ENCODE measurements around the gene LARGE1. TPM values are rescaled to one million over a fixed set of nuclear protein-coding genes. Genes with fewer than 3 reads are reported as not detected.

LARGE1 gene
- total and polyA plus RNA-seq, 9 of the 15 experiments (the other 6 are each of a cell fraction or from before 2014, with no cell fraction given), result 0.01 to 0.66 (median 0.14) TPM; not detected in 2

DNA sequence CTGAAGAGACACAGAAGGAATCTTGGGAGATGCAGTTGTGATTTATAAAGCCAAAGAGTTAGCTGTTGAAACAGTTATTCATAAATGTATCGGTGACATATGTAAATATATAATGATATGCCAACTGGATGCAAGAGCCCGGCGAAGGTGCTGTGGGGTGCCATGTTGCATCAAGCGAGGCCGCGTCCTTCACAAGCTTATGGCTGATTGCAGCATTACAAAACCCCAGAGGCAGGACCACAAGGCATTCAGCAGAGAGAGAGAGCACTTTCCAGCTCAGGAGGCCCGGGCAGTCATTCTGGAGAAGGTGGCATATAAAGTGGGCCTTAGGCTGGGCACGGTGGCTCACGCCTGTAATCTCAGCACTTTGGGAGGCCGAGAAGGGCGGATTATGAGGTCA is 65.6 kb downstream of the LARGE1 start:
- in situ Hi-C loops (cut with MboI), result no loop called here
- Histone ChIP-seq H4K20me1 (replicated peaks; ENCODE audit: control insufficient read depth, insufficient read depth, low read length) (no peaks in the 10 kb centered on the region), H3K9ac (ENCODE audit: insufficient read depth in 1 of 2, low read depth in 2 of 2, low read length in 2 of 2) (no peak overlapping the region), H3K4me2 (ENCODE audit: insufficient read depth, low read length) (no peak overlapping the region), H3K79me2 (ENCODE audit: control insufficient read depth, insufficient read depth, low read length) (no peaks in the 10 kb centered on the region), H3K4me1 (replicated peaks in 1 of 2; ENCODE audit: control insufficient read depth in 2 of 2, insufficient read depth in 2 of 2, low read length in 2 of 2) (no peaks in the 10 kb centered on the region), H2AFZ (ENCODE audit: low read depth, low read length) (no peak overlapping the region), H3K9me1 (ENCODE audit: control insufficient read depth, insufficient read depth, low read length) (no peaks in the 10 kb centered on the region), H3K27ac (ENCODE audit: extremely low read depth, low read depth, low read length) (no peak overlapping the region), H3K36me3 (ENCODE audit: control insufficient read depth, insufficient read depth, low read length) (no peaks in the 10 kb centered on the region), H3K4me3 (no peak overlapping the region), H3K9me3 (replicated peaks; ENCODE audit: control insufficient read depth, insufficient read depth, low read depth, low read length) (no peaks in the 10 kb centered on the region), H3K27me3 (ENCODE audit: control insufficient read depth in 2 of 2, insufficient read depth in 2 of 2, low read length in 2 of 2) (no peaks in the 10 kb centered on the region)
- FAIRE-seq (no peak), ATAC-seq (no peak), DNase-seq (ENCODE audit: extremely low read depth in 1 of 4, low spot score in 3 of 4) (no peak)
- TF ChIP-seq ATF7 (IDR thresholded peaks at IDR 0.05), result no peak
- no peak for TF ChIP-seq CHCHD3 (CRISPR knock-in tag; IDR thresholded peaks at IDR 0.05)
- TF ChIP-seq, protein P1, sequence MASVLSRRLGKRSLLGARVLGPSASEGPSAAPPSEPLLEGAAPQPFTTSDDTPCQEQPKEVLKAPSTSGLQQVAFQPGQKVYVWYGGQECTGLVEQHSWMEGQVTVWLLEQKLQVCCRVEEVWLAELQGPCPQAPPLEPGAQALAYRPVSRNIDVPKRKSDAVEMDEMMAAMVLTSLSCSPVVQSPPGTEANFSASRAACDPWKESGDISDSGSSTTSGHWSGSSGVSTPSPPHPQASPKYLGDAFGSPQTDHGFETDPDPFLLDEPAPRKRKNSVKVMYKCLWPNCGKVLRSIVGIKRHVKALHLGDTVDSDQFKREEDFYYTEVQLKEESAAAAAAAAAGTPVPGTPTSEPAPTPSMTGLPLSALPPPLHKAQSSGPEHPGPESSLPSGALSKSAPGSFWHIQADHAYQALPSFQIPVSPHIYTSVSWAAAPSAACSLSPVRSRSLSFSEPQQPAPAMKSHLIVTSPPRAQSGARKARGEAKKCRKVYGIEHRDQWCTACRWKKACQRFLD (CRISPR knock-in tag; IDR thresholded peaks at IDR 0.05), result no peak
- TF ChIP-seq CBX2 (IDR thresholded peaks at IDR 0.05; ENCODE audit: insufficient read depth, low read length, poor library complexity, severe bottlenecking), result no peak
- no peak for TF ChIP-seq ARNT (IDR thresholded peaks at IDR 0.05)
- TF ChIP-seq E2F3 (CRISPR knock-in tag; IDR thresholded peaks at IDR 0.05), result no peak
- TF ChIP-seq, protein P2, sequence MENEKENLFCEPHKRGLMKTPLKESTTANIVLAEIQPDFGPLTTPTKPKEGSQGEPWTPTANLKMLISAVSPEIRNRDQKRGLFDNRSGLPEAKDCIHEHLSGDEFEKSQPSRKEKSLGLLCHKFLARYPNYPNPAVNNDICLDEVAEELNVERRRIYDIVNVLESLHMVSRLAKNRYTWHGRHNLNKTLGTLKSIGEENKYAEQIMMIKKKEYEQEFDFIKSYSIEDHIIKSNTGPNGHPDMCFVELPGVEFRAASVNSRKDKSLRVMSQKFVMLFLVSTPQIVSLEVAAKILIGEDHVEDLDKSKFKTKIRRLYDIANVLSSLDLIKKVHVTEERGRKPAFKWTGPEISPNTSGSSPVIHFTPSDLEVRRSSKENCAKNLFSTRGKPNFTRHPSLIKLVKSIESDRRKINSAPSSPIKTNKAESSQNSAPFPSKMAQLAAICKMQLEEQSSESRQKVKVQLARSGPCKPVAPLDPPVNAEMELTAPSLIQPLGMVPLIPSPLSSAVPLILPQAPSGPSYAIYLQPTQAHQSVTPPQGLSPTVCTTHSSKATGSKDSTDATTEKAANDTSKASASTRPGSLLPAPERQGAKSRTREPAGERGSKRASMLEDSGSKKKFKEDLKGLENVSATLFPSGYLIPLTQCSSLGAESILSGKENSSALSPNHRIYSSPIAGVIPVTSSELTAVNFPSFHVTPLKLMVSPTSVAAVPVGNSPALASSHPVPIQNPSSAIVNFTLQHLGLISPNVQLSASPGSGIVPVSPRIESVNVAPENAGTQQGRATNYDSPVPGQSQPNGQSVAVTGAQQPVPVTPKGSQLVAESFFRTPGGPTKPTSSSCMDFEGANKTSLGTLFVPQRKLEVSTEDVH (IDR thresholded peaks at IDR 0.05; ENCODE audit: low read depth, partially characterized antibody), result no peak
- TF ChIP-seq HDAC2 (IDR thresholded peaks at IDR 0.05), result no peak
- TF ChIP-seq, protein P3, sequence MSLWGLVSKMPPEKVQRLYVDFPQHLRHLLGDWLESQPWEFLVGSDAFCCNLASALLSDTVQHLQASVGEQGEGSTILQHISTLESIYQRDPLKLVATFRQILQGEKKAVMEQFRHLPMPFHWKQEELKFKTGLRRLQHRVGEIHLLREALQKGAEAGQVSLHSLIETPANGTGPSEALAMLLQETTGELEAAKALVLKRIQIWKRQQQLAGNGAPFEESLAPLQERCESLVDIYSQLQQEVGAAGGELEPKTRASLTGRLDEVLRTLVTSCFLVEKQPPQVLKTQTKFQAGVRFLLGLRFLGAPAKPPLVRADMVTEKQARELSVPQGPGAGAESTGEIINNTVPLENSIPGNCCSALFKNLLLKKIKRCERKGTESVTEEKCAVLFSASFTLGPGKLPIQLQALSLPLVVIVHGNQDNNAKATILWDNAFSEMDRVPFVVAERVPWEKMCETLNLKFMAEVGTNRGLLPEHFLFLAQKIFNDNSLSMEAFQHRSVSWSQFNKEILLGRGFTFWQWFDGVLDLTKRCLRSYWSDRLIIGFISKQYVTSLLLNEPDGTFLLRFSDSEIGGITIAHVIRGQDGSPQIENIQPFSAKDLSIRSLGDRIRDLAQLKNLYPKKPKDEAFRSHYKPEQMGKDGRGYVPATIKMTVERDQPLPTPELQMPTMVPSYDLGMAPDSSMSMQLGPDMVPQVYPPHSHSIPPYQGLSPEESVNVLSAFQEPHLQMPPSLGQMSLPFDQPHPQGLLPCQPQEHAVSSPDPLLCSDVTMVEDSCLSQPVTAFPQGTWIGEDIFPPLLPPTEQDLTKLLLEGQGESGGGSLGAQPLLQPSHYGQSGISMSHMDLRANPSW (CRISPR knock-in tag; IDR thresholded peaks at IDR 0.05), result no peak
- no peak for TF ChIP-seq SRSF7 (optimal IDR thresholded peaks at IDR 0.05; ENCODE audit: low read depth, low read length)
- TF ChIP-seq SAFB (IDR thresholded peaks at IDR 0.05; ENCODE audit: borderline replicate concordance, low read depth, low read length), result no peak
- TF ChIP-seq GATAD2A (IDR thresholded peaks at IDR 0.05), result no peak
- no peak for TF ChIP-seq MYNN (IDR thresholded peaks at IDR 0.05)
- no peak for TF ChIP-seq MYNN (CRISPR knock-in tag; IDR thresholded peaks at IDR 0.05)
- no peak for TF ChIP-seq ZBTB8A (IDR thresholded peaks at IDR 0.05; ENCODE audit: partially characterized antibody)
- no peak for TF ChIP-seq ADNP (tag; IDR thresholded peaks at IDR 0.05)
- intact Hi-C loops (cut with micrococcal nuclease), result no loop called here
- under 1% methylated on average over 9 of the region's 11 CpGs for WGBS (ENCODE audit: insufficient coverage, low coverage, missing lambda C conversion rate)
- no TSS peak for BruUV-seq (replicated peaks)
- ChIA-PET POLR2A (no interaction called here), CTCF (ENCODE audit: low intra/inter-chr PET ratio) (no interaction called here)

Measured in K562 (cell line).